Esophagus muscularis mucosa (tissue), 4 donors: ENCODE results near the gene RAD51AP1. TPM values are rescaled to one million over a fixed set of nuclear protein-coding genes. Genes with fewer than 3 reads are reported as not detected.

Source experiments
- DNase-seq: peaks from one replicate; pipeline ENCODE4 v3.0.0-alpha.2; 2017; ENCODE audit errors: extremely low spot score
- H3K27ac ChIP-seq, 4 donors: fragments of 200-600 bp; sonication (generic); replicated peaks in 1 of 4; 1 replicate in 3 of 4; 2 replicates in 1 of 4; pipeline ENCODE4 v1.5.1; 2016 to 2019; ENCODE audit warnings: mild to moderate bottlenecking in 1 of 4
- H3K27me3 ChIP-seq, 4 donors: fragments of 200-600 bp; sonication (generic); one replicate each; pipeline versions ENCODE4 v1.5.1 to v1.6.0; 2016 to 2019
- H3K36me3 ChIP-seq, 4 donors: fragments of 200-600 bp; sonication (generic); one replicate each; pipeline ENCODE4 v1.5.1; 2016 to 2019
- H3K4me1 ChIP-seq, 4 donors: fragments of 200-600 bp; sonication (generic); one replicate each; pipeline ENCODE4 v1.5.1; 2016 to 2019
- H3K4me3 ChIP-seq, 4 donors: fragments of 200-600 bp; sonication (generic); 1 replicate in 2 of 4; 2 replicates in 2 of 4; pipeline ENCODE4 v1.5.1; 2016 to 2019; ENCODE audit warnings: mild to moderate bottlenecking in 4 of 4, moderate library complexity in 1 of 4
- H3K9me3 ChIP-seq, 4 donors: fragments of 200-600 bp; sonication (generic); 1 replicate in 3 of 4; 2 replicates in 1 of 4; pipeline ENCODE4 v1.5.1; 2016 to 2019
- EP300 ChIP-seq: sonication (generic); formaldehyde crosslinking; IDR thresholded peaks from one replicate; pipeline ENCODE4 v1.6.1; 2017; ENCODE audit warnings: antibody characterized with exemption
- POLR2A ChIP-seq: fragments of 450-650 bp; IDR thresholded peaks from one replicate; pipeline ENCODE4 v1.6.1; 2017; ENCODE audit warnings: antibody characterized with exemption, moderate library complexity, mild to moderate bottlenecking, low read depth
- POLR2AphosphoS5 ChIP-seq, 2 donors: sonication (generic); formaldehyde crosslinking; IDR thresholded peaks; one replicate each; pipeline ENCODE4 v1.6.1; 2017; ENCODE audit warnings: antibody characterized with exemption in 2 of 2
- WGBS: methylation state at CpG from one replicate; pipeline ENCODE4 v1.1.5; 2018; 5-methylcytosine and 5-hydroxymethylcytosine counted together
- intact Hi-C: fragments of 100-400 bp; cut with DNase I; formaldehyde crosslinking; loops from one replicate; pipeline ENCODE4 v1.15.1; 2023
- total RNA-seq, 4 donors: library from RNA; depleted of rRNA; stranded (reverse); fragments of >200 nt; gene quantifications; one replicate each; pipeline versions ENCODE4 v1.1.0 to v1.2.1, GENCODE V29; 2016
- TF ChIP-seq, protein P1 (sequence below), 3 experiments: fragments of 200-600 bp in 2 of 3; fragments of 450-650 bp in 1 of 3; sonication (generic) in 2 of 3; IDR thresholded peaks; one replicate each; pipeline ENCODE4 v1.5.1; 2017 to 2019; ENCODE audit warnings: antibody characterized with exemption in 3 of 3, mild to moderate bottlenecking in 2 of 3, moderate library complexity in 1 of 3

The RAD51AP1 gene
- total RNA-seq, 4 donors from 2014 or later, result 0.58 to 1.4 (median 0.75) TPM

DNA sequence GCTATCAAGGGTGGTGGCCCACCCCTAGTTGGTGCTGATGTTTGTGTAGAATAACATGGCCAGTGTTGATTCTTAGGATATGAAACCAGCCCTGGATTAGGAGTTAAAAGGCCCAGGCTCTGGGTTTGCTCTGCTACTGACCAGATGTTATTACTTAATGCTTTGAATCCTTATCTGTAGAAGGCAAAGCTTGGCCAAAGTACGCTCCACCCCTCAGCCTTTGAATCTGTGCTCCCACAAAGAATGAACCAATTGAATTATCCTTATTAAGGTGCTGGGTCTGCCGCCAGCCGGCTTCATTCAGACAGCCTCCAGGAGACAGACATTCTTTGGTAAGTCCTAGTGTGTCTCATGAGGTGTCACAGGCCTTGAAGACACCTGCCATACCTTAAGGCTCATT, 68.4 kb downstream of the RAD51AP1 start:
- H3K27ac ChIP-seq, result no peak overlapping the region
- no peaks in the 10 kb centered on the region for H3K27me3 ChIP-seq
- no peaks in the 10 kb centered on the region for H3K9me3 ChIP-seq
- no peak overlapping the region for H3K4me3 ChIP-seq
- peaks cover 16 to 25% (median 23%) of the 10 kb centered on the region in 4 donors for H3K4me1 ChIP-seq
- WGBS, result 78% methylated on average over 3 of the region's 3 CpGs
- intact Hi-C loops, result no loop called here
- TF ChIP-seq EP300 (no peak), POLR2AphosphoS5 (IDR thresholded peaks at IDR 0.05) (no peak), POLR2A (no peak)
- TF ChIP-seq, protein P1, sequence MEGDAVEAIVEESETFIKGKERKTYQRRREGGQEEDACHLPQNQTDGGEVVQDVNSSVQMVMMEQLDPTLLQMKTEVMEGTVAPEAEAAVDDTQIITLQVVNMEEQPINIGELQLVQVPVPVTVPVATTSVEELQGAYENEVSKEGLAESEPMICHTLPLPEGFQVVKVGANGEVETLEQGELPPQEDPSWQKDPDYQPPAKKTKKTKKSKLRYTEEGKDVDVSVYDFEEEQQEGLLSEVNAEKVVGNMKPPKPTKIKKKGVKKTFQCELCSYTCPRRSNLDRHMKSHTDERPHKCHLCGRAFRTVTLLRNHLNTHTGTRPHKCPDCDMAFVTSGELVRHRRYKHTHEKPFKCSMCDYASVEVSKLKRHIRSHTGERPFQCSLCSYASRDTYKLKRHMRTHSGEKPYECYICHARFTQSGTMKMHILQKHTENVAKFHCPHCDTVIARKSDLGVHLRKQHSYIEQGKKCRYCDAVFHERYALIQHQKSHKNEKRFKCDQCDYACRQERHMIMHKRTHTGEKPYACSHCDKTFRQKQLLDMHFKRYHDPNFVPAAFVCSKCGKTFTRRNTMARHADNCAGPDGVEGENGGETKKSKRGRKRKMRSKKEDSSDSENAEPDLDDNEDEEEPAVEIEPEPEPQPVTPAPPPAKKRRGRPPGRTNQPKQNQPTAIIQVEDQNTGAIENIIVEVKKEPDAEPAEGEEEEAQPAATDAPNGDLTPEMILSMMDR (IDR thresholded peaks at IDR 0.05), result no peak
- peaks cover 17 to 23% (median 22%) of the 10 kb centered on the region in 4 donors for H3K36me3 ChIP-seq
- DNase-seq, result peak; percentile 74

DNA sequence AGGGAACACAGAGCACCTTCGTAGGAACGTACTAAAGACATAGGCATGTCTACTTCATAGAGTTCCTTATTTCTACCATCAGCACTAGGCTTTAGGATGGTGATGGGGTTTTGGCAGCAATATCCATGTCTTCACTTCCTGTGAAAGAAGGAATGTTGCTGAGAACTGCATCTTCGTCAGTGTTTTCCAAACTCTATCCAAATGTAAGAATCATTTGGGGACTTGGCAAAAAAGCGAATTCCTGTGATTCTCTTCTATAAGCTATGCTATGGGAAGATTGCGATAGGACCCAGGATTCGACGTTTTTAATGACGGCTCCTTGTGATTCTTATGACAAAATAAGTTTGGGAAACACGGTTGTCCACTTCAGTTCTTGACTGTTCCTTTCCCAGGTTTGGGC, 70.4 kb downstream of the RAD51AP1 start:
- Histone ChIP-seq H3K36me3 (peaks cover 30 to 43% (median 41%) of the 10 kb centered on the region in 4 donors), H3K4me1 (peaks cover 16 to 25% (median 23%) of the 10 kb centered on the region in 4 donors), H3K27ac (no peak overlapping the region), H3K9me3 (no peaks in the 10 kb centered on the region), H3K4me3 (no peak overlapping the region), H3K27me3 (no peaks in the 10 kb centered on the region)
- DNase-seq, result no peak
- TF ChIP-seq POLR2AphosphoS5 (IDR thresholded peaks at IDR 0.05), result no peak
- no peak for TF ChIP-seq EP300
- TF ChIP-seq, protein P1 (IDR thresholded peaks at IDR 0.05), result no peak
- TF ChIP-seq POLR2A, result no peak
- WGBS, result 81% methylated on average over 9 of the region's 9 CpGs
- intact Hi-C loops, result no loop called here

Other genes with a start within 250 kb of the RAD51AP1 start
- 1 to 10 TPM; 6.6 to 7.6 (median 7.4) TPM for gene TIGAR, start 217.7 kb upstream of the RAD51AP1 start, total RNA-seq
- gene FGF23, start 159.2 kb upstream of the RAD51AP1 start, total RNA-seq, result not detected
- gene FGF6, start 93.1 kb upstream of the RAD51AP1 start, total RNA-seq, result not detected
- gene DYRK4, start 23.3 kb downstream of the RAD51AP1 start, total RNA-seq, result 10 to 100 TPM; 35.2 to 47.8 (median 41.3) TPM
- gene AKAP3, start 110.2 kb downstream of the RAD51AP1 start, total RNA-seq, result under 1 TPM; 0.39 to 0.83 (median 0.73) TPM
- 10 to 100 TPM; 18.7 to 56.1 (median 32.7) TPM for gene NDUFA9, start 110.2 kb downstream of the RAD51AP1 start, total RNA-seq
- gene GALNT8, start 181.5 kb downstream of the RAD51AP1 start, total RNA-seq, result 1 to 10 TPM in 3 of 4 donors, under 1 TPM in 1; 0.98 to 2.7 (median 1.5) TPM